Astrocyte (in vitro differentiated cells and primary cell): ENCODE data around the gene TNFRSF21.

Experiments
- EZH2 ChIP-seq: IDR thresholded peaks from 2 replicates; pipeline ENCODE4 v1.6.1; 2012; ENCODE audit warnings: mild to moderate bottlenecking, low read length, inconsistent platforms; ENCODE audit not compliant: insufficient read depth
- TF ChIP-seq, protein P1 (sequence below): IDR thresholded peaks from 2 replicates; pipeline ENCODE4 v1.5.1; 2011; ENCODE audit warnings: low read depth, mild to moderate bottlenecking, inconsistent platforms, low read length, moderate library complexity; ENCODE audit not compliant: insufficient read depth

DNA sequence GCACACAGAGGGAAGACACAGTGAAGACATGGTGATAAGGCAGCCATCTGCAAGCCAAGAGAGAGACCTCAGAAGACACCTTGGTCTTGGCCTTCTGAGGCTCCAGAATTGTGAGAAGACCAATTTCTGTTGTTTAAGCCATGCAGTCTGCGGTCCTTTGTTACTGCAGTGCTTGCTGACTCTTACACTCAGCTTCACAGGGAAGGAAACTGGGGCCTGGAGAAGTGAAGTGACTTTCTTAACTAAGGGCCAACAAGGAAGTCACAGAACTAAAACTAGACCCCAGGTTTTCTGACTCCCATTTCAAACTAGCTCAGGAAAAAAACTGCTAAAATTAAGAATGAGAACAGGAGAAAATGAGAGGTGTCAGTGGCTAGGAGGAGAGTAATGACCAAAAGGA, 74.3 kb downstream of the TNFRSF21 start:
- TF ChIP-seq, protein P1, sequence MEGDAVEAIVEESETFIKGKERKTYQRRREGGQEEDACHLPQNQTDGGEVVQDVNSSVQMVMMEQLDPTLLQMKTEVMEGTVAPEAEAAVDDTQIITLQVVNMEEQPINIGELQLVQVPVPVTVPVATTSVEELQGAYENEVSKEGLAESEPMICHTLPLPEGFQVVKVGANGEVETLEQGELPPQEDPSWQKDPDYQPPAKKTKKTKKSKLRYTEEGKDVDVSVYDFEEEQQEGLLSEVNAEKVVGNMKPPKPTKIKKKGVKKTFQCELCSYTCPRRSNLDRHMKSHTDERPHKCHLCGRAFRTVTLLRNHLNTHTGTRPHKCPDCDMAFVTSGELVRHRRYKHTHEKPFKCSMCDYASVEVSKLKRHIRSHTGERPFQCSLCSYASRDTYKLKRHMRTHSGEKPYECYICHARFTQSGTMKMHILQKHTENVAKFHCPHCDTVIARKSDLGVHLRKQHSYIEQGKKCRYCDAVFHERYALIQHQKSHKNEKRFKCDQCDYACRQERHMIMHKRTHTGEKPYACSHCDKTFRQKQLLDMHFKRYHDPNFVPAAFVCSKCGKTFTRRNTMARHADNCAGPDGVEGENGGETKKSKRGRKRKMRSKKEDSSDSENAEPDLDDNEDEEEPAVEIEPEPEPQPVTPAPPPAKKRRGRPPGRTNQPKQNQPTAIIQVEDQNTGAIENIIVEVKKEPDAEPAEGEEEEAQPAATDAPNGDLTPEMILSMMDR, result no peak
- no peak for TF ChIP-seq EZH2
